ENCODE results near the gene ERG.

Gene ERG, protein sequence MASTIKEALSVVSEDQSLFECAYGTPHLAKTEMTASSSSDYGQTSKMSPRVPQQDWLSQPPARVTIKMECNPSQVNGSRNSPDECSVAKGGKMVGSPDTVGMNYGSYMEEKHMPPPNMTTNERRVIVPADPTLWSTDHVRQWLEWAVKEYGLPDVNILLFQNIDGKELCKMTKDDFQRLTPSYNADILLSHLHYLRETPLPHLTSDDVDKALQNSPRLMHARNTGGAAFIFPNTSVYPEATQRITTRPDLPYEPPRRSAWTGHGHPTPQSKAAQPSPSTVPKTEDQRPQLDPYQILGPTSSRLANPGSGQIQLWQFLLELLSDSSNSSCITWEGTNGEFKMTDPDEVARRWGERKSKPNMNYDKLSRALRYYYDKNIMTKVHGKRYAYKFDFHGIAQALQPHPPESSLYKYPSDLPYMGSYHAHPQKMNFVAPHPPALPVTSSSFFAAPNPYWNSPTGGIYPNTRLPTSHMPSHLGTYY

DNA sequence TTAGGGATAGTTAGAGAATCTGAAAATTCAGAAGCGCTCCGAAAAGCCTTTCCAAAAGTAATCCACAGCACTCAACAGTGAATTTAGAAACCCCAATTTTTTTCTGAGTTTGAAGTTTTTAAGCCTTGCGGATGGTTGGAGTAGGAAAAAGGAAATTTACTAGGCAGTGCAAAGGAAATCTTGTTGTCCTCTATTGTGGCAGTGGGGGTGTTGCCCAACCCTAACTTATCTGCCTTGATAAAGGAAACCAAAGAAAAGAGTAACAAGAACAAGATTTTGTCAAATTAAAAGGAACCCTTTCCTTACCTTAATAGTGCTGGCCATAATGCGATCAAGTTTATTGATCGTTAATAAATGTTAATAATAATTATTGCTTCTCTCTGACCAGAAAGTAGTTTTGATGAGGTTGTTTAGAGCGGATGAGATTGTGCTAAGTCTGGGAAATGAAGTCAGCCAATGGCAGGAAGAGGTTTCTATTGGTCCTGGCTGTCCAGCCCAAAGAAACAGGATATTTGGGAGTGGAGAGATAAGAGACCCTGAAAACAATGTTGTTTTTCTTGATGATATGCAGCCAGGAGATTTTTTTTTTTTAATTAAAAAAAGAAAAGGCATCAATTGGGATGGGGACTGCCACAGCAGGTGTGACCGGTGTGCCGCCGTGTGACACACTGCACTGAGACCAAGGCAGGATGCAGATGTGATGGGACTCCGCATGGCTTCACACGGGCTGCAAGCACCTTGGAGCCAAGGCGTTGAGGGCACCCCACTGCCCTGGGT lies at the start of gene ERG:
ERG (minus strand) TSS at position 421 of the 777 bp plus-strand sequence; CDS start at position 324, 97 bp downstream.
- no peak for DNase-seq

DNA sequence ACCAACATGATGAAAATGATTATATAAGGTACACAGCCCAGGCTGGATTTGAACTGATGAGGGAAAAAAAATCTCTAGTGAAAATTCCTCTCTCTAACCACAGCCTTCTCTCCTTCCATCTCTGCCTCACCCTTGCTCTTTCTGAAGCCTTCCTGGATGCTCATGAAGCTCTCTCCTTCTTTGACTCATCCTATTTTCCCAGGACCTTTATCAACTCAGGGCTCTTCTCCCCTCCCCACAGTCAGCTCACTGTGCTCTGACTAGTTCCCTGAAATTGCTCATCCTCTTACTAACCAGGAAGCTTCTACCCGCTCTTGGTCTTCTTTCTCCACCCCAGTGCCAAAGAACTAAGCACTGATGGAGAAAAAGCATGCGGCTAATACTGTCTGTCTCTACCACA lies 46.4 kb upstream of the ERG start:
- no peak for DNase-seq

DNA sequence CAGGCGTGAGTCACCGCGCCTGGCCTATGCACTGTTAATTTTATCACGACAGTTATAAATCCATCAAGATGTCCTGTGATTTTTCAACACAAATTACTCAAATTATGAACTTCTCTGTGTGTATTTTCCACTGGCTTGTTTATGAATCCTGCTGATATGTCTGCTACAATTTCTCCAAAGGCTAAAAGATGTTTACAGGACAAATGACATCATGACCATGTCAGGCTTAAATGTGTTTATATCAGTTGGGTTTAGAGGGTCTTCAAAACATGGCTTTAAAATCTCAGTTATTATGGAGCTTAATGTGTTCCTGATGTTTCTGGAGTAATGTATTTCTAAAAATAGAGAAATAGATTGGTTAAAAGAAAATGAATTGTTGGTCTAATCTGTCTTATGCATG lies 44.0 kb upstream of the ERG start:
- no peak for DNase-seq

DNA sequence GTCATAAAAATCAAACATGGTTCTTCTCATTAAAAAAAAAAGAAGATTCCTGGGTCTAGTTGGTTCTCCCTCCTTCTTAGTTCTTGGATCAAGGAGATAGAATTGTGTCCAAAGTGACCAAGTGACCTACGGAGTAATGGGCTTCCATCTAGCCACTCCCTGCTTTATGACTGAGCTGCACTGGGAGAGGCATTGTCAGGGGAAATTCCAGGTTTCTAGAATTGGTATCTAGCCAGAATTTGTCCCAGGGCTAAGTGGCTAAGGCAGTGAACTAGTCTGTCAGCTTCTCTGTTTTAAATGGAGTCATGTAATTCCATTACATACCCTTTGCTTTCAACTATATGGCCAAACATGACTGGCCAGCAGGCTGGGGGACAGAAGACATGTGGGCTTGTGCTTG lies 40.1 kb upstream of the ERG start:
- no peak for DNase-seq

DNA sequence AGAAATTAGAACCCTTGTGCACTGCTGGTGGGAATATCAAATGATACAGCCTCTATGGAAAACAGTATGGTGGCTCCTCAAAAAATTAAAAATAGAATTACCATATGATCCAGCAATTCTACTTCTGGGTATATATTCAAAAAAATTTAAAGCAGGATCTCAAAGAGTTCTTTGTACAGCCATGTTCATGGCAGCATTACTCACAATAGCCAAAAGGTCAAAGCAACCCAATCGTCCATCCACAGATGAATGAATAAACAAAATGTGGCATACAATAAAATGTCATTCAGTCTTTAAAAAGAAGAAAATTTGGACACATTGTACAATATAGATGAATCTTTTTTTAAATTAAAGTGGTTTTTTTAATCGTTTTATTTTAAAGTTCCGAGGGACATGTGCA lies 36.3 kb upstream of the ERG start:
- no peak for DNase-seq

DNA sequence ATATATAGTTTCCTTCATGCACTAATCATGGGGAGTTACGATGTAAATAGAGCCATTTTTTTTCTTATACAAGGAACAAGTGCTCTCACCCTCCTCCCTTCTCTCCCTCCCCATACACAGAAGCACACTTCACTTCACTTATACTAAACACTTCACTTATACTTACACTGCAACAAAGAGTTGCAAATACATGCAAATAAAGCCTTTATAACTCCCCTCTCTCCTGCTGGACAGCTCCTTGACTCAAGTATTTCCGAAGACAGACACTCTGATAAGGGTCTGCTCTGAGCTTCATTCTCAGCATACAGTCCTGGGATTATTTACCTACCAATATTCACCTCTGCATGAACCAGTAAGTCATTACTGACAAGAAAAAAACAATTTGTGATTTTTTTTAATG lies 35.6 kb upstream of the ERG start:
- DNase-seq, result no peak

DNA sequence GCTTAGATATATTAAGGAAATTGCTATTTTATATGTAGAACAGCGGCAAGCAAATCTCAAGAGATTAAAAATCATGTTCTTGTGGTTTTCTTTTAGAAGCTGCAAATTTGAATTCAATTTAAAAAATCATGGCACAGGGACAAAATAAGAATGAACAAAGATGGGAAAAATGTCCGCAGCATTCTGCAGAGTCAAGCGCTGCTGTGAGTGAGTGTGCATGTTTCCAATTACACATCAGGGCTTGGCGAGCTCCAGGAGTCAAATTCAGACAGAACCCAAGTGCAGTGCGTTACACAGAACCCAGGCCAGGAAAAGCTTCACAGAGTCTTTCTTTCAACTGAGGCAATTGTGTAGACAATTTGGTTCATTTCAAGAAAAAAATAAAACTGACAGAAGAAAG lies 33.3 kb upstream of the ERG start:
- no peak for DNase-seq

DNA sequence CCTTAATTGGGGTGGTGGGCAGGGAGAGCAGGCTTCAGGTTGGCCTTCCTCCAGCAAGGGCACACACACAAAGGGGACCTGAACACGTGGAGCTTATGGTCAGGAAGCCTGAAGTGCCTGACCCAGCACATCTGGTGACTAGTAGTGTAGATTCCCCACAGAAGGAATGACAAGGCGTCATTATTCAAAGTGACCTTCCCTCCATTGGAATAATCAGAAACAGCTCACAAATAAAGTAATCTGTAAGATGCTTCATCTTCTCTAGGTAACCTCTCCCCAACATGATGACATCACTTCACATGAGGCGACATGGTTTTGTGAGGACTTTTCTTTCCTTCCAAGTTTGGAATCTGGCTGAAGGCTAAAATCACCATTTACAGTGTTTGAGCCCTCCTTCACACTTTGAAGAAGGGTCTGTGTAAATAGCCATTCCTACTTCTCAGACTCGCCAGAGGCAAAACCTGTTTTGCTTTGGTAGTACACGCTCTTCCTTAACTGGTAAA lies 32.8 kb upstream of the ERG start:
- no peak for DNase-seq

DNA sequence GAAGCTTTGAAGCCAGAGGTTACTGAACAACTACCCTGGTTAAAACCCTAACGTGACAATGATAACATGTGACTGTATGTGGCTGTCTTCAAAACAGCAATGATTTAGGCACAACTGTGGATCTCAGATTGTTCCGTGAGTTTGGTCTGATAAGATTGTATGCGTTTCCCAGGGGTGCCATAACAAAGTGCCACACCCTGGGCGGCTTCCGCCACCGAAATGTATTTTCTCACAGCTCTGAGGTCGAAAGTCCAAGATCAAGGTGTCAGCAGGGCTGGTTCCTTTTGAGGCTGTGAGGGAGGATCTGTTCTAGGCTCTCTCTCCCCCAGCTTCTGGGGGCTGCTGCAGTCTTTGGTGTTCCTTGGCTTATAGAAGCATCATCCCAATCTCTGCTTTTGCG lies 29.5 kb upstream of the ERG start:
- DNase-seq, result no peak

DNA sequence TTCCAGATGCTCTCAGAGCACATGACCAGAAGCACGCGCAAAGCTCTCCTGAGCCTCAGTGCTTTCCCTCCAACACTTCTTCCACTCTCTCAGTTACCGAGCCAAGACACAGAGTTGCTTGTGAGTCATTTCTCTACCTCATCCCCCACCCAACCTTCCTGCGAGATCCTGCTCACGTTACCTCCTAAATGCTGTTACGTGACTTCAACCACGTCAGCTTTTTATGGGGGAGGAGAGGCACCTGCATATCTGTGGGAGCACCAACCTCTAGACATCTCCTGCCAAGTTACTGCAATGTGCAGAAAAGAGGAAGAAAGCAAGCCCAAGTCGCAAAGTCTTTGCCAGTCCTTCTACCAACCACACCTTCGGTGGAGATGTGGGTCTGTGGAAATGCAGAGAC lies 27.2 kb upstream of the ERG start:
- DNase-seq, result no peak

DNA sequence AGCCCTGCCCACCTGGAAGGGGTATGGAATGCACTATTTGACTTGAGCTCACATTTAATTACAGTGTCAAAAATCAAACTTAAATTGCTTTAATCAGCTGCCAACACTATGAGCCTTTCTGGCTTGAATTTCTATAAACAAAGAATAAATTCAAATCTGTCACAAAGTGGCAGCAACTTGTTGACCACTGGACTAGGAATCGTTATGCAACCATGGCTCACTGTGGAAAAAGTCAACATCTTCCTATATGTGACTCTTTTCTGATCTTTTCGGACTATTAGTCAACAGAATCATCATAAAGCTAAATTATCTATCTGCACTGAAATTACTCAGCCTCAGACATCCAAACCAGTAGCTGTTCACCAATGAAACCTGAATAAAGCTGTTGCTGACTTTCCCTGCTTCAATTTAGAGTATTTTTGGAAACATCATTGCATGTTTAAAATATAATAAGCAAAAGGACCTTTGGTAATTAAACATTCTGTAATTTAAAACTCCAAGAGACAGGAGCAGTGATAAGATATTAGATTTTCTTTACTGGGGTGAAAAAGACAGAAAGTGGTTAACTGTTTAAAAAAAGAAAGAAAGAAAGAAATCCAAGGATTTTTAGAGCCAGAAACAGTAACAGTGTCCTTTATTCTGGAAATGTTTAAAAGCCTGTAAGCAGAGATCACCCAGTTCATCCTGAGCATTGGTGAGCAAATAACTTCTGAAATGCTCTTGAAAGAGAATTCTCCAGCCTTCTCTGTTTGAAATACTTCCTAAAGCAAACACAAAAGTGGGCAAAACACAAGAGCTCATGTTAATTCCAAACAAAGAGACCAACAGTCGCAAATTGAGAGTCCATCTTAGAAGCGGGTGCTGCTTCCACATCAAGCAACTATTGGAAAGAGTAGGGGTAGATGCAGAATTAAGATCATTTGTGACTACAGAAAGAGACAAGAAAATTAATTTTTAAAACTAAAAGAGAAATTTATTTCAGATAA lies 26.2 kb upstream of the ERG start:
- DNase-seq, result no peak

DNA sequence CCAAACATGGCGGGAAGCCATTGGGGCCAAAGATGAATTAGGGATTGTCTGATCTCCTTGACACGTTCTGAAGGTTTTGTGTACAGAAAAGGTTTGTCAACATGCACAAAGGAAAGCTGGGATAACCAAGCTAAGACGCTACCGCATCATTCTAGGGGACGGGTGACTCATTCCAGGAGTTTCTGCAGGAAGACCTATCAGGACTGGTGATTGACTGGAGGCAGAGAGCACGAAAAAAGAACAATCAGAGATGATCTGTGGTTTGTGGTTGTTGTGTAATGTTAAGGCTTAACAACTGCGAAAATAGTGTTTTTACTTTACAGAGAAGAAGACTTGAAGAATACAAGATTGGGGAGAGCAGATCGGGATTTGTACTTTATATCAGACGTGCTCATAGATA lies 22.2 kb upstream of the ERG start:
- DNase-seq, result no peak

DNA sequence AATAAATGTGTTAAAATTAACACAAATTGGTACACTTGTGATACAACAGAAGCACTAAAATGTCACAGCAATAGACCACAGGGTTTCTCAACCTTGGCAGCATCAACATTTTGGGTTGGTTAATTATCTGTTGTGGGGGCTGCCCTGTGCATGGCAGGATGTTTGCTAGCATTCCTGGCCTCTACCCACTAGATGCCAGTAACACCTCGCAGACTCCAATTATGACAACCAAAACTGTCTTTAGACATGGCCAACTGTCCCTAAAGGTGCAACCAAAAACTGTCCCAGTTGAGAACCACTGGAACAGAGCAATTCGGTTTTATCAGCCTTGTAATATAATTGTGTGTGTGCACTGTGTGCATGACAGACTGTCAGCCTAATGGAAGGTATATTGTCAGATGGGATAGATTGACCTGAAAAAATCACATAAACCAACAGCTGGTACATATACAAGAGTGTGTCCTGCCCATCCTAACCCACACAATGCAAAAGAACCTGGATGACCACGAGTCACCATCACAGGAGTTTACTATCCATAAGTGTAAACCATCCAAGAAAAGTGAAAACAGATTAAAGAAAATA lies 13.5 kb upstream of the ERG start:
- DNase-seq, result no peak

DNA sequence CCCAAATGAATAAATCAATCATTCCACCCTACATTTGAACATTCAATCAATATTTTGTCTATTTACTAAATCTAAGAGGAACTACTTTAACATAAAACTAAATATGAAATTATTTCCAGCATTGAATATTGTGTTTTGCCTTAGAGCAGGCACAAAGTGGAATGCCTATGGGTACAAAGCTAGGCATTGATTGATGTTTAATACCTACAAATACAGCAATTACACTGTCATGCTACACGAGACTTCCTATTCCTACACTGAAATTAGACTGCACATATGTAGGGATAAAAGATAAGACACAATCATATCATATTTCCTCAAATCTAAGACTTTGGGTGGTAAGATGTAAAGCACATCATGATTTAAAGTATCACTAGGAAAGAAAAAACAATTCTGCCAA lies 12.9 kb upstream of the ERG start:
- no peak for DNase-seq

DNA sequence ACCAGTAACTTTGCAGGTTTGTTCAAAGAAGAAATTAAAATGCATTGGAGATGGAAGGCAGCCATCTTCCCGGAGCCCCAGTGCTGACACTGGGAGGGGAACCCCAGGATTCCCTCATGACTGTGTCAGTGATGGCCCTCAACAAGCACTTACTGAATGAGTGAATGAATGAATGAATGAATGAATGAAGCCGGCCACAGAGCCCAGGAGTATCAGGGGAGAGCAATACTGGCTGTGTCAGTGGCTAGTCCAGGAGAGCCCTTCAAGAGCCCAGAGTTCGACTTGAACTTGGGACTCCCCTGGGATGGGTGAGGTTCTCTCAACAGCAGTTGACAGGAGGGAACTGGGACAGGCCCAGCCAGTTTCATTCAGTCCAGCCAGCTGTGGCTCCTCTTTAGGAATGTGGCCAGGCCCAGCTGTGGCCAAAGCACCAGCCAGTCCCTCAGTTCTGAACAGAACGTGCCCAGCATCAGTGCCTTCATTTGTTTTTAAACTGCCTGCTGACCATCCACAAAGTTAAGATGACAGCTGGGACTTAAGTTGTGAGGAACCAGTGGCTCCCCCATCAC lies 9.2 kb upstream of the ERG start:
- DNase-seq, result no peak

DNA sequence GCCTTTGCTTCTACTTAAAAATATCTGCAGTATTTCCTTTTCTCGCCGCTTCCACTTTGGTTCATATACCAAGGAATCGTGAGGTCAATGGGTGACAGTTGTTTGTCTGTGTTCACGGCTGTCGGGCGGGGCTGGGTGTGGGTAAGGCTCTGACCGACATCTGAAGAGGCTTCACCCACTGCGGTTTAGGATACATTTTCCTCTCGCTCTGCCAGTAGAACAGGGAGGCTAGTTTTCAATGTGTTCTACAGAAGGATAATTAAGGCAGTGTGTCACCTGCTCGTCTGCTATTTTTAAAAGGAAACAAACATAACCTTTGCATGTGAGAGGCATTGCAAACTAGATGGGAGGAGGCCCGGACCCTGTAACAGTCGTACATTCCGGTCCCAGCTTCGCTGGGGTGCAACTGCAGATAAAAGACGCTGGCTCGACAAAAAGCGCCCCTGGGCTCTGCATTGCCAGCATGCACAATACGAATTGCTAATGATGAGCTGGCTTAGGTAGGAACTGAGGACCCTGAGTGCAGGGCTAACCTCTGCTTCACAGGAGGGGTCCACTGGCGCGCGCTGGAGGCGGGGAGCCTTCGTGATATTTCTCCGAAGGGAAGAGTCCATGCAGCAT lies 8.5 kb upstream of the ERG start:
- no peak for DNase-seq

DNA sequence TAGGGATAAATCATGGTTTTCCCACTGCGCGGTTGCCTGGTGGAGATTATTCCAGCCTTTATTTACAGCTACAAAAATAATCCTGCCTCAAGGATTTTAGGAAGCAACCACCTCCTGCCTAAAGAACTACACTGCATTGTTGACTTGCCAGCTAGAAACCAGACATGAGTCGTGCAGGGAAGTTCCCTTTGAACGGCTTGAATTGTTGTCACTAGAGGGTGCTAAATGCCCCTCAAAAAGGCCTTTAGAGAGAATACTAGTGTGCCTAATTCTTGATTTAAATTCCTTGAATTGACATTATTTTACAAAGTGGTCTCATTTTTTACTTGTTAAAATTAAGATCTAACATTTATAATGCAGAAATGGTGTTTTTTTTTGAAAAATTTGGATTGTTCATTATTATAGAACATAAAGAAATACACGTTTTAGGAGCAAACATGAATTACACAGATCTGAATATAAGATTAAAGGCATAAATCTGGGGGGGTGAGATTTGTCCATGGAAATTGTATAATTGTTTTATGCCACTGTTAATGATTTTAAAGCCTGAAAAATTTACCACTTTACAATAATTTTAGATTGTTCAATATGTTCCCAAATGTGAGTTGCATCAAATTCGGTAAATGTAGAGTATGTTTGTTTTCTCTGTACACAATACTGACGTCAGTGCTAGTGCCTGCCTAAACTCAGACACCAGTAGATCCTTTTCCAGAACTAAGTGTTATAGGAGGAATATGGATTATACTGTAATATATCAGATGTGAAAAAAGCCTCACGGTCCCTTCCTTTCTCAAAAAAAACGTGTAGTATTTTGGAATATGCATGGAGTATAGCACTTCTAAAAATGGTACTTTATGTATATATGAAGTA lies 7.6 kb upstream of the ERG start:
- peak; percentile 67 for DNase-seq

DNA sequence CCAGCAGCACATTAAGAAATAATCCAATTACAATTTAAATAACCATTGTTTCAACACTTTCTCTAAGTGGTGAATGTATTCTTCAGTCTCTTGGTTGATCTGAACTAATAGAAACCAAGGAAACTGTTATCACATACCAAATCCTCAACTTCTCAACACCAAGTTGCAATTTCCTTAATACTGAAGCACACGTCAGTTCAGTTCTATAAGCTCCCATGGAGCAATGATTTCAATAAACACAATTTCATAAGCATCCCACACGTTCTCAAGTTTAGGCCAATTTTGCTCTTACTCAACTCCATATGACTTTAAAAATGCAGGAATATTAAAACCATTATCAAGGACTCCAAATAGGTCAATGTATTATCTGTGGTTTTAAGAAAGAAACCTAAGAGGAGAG lies 5.8 kb upstream of the ERG start:
- DNase-seq, result no peak

DNA sequence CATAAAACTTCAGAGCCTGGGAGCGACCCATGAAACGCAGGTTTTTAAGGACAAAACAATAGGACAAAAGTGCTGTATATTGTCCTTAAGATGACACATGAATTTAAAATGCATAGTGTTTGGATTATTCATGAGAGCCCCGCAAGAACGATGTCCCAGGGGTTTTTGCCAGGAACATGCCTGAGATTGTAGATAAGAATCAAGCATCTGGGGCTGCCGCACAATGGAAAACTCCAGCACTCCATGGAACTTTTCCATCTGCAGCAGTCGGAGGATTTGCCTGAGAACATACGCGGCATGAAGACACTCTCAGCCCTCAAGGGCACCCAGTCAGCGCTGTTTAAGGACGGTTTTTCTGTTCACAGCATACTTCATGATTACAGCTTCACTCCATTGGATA lies 5.3 kb upstream of the ERG start:
- no peak for DNase-seq

DNA sequence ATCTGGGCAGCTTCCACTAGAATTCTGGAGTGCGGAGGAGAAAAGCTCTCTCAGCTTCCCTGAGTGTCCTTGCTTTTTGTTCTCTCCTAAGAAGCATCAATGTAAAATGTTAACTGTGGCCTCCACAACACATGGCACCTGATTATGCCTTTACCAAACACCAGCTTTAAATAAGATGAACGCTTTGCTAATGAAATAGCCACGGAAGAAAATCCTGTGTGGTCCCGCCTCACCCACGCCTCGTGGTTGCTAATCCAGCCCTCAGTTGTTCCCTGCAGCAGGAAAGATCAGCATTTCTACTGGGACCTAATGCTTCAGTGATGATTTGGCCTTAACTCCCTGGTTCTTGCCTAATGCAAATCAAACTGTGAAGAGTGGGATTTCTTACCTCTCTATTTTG lies 1.8 kb upstream of the ERG start:
- DNase-seq, result no peak

DNA sequence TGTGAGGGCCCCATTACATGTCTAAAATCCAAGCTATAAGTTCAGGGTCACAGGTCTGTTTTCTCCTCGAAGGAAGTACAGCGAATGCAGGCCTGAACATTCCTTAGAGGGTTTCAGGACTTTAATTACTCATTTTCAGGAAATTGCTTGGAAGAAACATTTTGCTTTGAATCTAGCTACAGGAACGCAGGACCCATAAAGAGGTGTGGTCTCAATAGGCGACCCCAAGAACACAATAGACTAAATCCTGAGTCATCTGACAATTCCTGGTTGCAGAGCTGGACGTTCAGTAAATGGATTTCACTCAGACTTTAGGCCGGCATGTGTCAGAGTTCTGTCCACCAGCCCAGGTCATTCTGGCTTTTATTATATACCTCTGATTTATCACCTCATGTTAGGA lies 1.0 kb upstream of the ERG start:
- no peak for DNase-seq
